SHP77 (cell line): ENCODE data around the gene PLEK.
A peak's percentile ranks its signal among the peaks of the same experiment; 100 is the strongest.
"Not testable (repeated sequence)": the region's sequence is repeated elsewhere in the genome, so short reads cannot be mapped to it uniquely, and the experiment has no call there.

Source experiments
- DNase-seq, 2 experiments: peaks; one replicate each; lab custom pipeline; 2025; lab: John Stamatoyannopoulos, UW

PLEK gene

GRCh38 chr2:68352651-68353391 is 12.3 kb upstream of the PLEK start:
- DNase-seq, result no peak

GRCh38 chr2:68356599-68357239 is 8.4 kb upstream of the PLEK start:
- DNase-seq, result no peak

- peak; percentile 68 to 78 for DNase-seq
Measured at GRCh38 chr2:68357605-68358337, 7.3 kb upstream of the PLEK start.

DNA sequence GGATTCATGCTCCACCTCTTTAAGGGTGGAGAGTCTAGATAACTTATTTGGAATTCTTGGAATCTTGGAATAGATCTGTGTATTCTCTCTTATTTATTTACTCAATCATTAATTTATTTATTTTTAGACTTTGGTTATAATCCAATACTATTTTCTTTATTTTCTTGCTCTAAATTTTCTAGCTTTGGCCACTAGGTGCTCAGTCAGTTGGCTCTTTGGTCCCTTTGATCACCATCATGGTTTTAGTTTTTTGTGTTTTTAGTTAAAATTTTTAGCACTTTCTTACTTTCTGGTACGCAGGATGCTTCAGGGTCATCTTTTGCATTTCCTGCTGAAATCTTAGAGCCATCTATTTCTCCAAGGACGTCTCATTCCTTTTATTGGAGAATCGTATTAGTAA is 5.2 kb upstream of the PLEK start:
- DNase-seq, result no peak

GRCh38 chr2:68362069-68362468 is 3.0 kb upstream of the PLEK start:
- DNase-seq, result peak; percentile 58 to 76

DNA sequence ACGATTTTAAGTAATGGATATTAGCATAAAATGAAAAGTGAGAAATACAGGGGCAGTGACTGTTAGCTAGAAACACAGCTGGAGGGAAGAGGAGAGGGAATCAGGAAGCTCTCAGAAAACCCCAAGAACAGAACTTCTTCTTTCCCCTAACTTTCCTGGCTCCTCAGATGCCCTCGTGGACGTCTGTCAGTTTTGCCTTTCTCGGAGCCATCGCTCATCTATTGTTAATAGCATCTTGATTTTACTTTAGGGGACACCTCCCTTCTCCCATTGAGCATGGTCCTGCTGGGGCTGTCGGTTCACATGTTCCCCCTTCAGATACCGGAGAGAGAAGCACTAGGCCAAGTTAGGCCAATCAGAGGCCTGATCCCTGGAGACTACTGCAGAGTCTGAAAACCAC is 2.3 kb upstream of the PLEK start:
- no peak for DNase-seq

GRCh38 chr2:68363721-68364120 is 1.4 kb upstream of the PLEK start:
- DNase-seq, result no peak

DNA sequence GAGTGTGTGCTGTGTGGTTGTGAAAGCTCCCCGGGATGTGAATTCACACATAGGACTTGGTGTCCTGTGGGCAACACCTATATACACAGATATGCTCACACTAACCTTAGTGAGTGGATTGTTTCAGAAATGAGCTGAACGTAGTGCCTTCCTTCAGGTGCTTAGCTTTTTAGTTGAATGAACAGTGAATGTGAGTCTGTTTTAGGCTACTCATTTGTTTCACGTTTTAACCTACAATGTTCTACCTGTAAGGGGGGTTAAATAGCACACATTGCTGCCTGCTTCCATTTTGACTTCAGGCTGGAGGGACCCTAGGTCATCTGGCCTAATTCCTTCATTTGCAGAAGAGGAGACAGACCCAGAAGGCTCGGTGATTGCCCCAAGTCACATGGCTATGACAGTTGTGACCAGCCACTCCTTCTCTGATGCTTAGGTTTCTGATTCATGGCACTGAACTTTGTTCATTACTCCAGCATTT is 1.0 kb downstream of the PLEK start:
- no peak for DNase-seq

GRCh38 chr2:68367953-68368653 is 3.0 kb downstream of the PLEK start:
- no peak for DNase-seq

GRCh38 chr2:68368654-68369336 is 3.7 kb downstream of the PLEK start:
- DNase-seq, result no peak

GRCh38 chr2:68369337-68369734 is 4.3 kb downstream of the PLEK start:
- DNase-seq, result no peak

DNA sequence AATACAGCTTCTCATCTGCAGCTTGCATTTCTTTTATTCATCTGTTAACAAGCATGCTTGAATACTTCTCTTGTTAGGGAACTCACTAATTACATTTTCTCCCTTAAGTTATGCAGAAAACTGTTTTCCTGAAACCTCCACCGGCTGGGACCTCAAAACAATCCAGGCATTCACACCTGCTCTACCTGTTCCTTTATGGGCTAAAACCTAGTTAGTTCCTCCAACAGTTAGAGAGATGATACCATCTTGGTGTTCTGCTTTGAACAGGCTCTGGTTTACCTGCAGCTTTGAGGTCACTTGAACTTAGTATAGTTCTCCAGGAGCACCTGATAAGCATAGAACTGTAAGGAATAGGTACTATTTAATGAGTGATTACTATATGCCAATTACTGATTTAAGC is 6.1 kb downstream of the PLEK start:
- no peak for DNase-seq

GRCh38 chr2:68371581-68371980 is 6.5 kb downstream of the PLEK start:
- no peak for DNase-seq

DNA sequence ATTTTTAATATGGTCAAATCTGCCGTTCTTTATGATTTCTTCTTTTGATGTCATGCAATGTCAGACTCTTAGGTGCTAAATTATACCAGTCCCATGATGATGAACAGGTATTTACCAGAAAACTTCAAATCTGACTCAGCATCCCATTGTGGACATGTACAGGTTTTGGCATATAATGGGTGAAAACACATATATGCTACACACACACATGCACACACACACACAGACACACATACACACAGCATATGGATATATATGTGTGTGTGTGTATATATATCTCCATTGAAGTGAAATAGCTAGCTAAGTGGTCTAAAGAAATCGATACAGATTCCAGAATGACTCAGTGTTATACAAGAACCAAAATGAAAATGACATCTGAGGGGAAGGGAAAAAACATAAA is 7.4 kb downstream of the PLEK start:
- no peak for DNase-seq

DNA sequence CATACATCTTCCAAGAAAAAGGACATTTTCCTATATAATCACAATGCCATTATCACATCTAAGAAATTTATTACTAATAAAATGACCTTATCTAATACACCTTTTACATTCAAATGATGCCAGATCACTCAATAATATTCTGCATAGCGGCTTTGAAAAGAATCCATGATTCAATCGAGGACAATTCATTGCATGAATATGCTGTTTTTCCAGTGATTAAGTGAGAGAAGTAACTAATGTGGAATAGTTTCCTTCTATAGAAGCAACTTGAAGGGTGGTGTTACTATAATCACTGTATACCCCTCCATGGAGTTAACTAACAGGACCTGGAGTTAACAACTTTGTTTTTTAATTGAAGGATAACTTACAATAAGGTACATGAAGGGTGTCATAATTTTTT is 9.1 kb downstream of the PLEK start:
- DNase-seq, result no peak

GRCh38 chr2:68375582-68375981 is 10.5 kb downstream of the PLEK start:
- no peak for DNase-seq

- DNase-seq, result no peak
Measured at GRCh38 chr2:68377137-68377780, 12.2 kb downstream of the PLEK start.

GRCh38 chr2:68378779-68379178 is 13.7 kb downstream of the PLEK start:
- DNase-seq, result not testable (repeated sequence)

- DNase-seq, result no peak
Measured at GRCh38 chr2:68379184-68379708, 14.2 kb downstream of the PLEK start.

DNA sequence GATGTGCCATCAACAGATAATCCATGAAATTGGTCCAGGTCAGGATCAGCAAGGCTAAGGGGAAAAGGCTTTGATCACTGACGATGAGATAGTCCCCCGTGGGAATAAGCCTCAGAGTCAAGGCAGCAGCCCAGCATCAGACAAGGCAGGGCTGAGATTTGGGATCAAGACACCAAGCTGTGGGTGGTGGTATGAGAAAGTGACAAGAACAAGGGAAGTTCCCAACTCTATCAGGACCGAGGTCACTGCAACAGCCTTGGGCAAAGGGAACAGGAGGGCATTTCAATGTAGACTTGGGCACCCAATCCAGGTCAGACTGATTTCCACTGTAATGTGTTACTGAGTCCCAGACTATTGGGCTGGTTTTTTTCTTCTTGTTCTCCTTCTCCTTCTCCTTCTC is 18.7 kb downstream of the PLEK start:
- DNase-seq, result no peak

GRCh38 chr2:68384485-68385107 is 19.5 kb downstream of the PLEK start:
- no peak for DNase-seq
